Body of pancreas (tissue), 4 donors: ENCODE results near the gene DRGX. TPM values are rescaled to one million over a fixed set of nuclear protein-coding genes. Genes with fewer than 3 reads are reported as not detected.

ENCODE experiments used
- ATAC-seq: fragments of 150-250 bp; one replicate; pipeline ENCODE4 v1.9.1; 2016
- DNase-seq, 4 donors: peaks; one replicate each; pipeline ENCODE4 v3.0.0-alpha.2; 2019
- H3K27ac ChIP-seq, 4 donors: fragments of 200-600 bp; sonication (generic); 1 replicate in 3 of 4; 2 replicates in 1 of 4; pipeline versions ENCODE4 v1.5.1 to v1.6.1; 2016 to 2019; ENCODE audit warnings: mild to moderate bottlenecking in 1 of 4, mixed read lengths in 1 of 4, moderate library complexity in 1 of 4
- H3K27me3 ChIP-seq, 2 donors: fragments of 200-600 bp; sonication (generic); one replicate each; pipeline ENCODE4 v1.6.0; 2016; ENCODE audit warnings: mild to moderate bottlenecking in 1 of 2
- H3K36me3 ChIP-seq, 2 donors: fragments of 200-600 bp; sonication (generic); replicated peaks in 1 of 2; 2 replicates each; pipeline ENCODE4 v1.5.1; 2016; ENCODE audit warnings: low read depth in 2 of 2; ENCODE audit not compliant: insufficient read depth in 1 of 2
- H3K4me1 ChIP-seq: fragments of 200-600 bp; sonication (generic); one replicate; pipeline ENCODE4 v1.6.0; 2016
- H3K4me3 ChIP-seq, 2 donors: fragments of 200-600 bp; sonication (generic); 1 replicate in 1 of 2; 2 replicates in 1 of 2; pipeline ENCODE4 v1.5.1; 2016 to 2019
- H3K9me3 ChIP-seq, 3 donors: fragments of 200-600 bp; sonication (generic); 1 replicate in 2 of 3; 2 replicates in 1 of 3; pipeline ENCODE4 v1.5.1; 2016
- CTCF ChIP-seq, 7 experiments: fragments of 450-650 bp in 4 of 7; fragments of 200-600 bp in 3 of 7; sonication (generic) in 3 of 7; IDR thresholded peaks; one replicate each; pipeline ENCODE4 v1.5.1; 2016 to 2019; ENCODE audit warnings: antibody characterized with exemption in 7 of 7
- POLR2A ChIP-seq, 3 donors: fragments of 450-650 bp; IDR thresholded peaks; one replicate each; pipeline ENCODE4 v1.6.1; 2016; ENCODE audit warnings: antibody characterized with exemption in 3 of 3, mild to moderate bottlenecking in 2 of 3
- WGBS, 2 donors: methylation state at CpG; one replicate each; pipeline ENCODE4 v1.1.5; 2017; 5-methylcytosine and 5-hydroxymethylcytosine counted together
- intact Hi-C: fragments of 100-400 bp; cut with DNase I; formaldehyde crosslinking; loops from one replicate; pipeline ENCODE4 v1.15.1; 2023
- total RNA-seq, 2 donors: library from RNA; depleted of rRNA; stranded (reverse); fragments of >200 nt; gene quantifications; one replicate each; pipeline ENCODE4 v1.1.0, GENCODE V29; 2016

The DRGX gene
- total RNA-seq, 2 donors from 2014 or later: not detected

GRCh38 chr10:49314806-49315205, 81.1 kb downstream of the DRGX start:
- no peaks in the 10 kb centered on the region for H3K4me1 ChIP-seq
- TF ChIP-seq CTCF (IDR thresholded peaks at IDR 0.05): no peak
- TF ChIP-seq POLR2A (IDR thresholded peaks at IDR 0.05): no peak
- no peaks in the 10 kb centered on the region for H3K9me3 ChIP-seq
- H3K27ac ChIP-seq: no peak overlapping the region
- WGBS, 2 donors: 89 to 91% methylated on average over 5 of the region's 5 CpGs
- ATAC-seq: no peak
- no peak overlapping the region for H3K4me3 ChIP-seq
- DNase-seq: no peak
- H3K27me3 ChIP-seq: no peaks in the 10 kb centered on the region
- intact Hi-C loops: no loop called here
- H3K36me3 ChIP-seq: no peaks in the 10 kb centered on the region

Other genes with a start within 250 kb of the DRGX start
- 1 to 10 TPM; 4.3 to 9.3 TPM for gene TMEM273, start 207.7 kb downstream of the DRGX start, total RNA-seq
- gene C10orf71, start 96.9 kb downstream of the DRGX start, total RNA-seq: under 1 TPM; 0.26 to 0.99 TPM
- 10 to 100 TPM; 15.6 to 16.8 TPM for gene ERCC6, start 143.0 kb upstream of the DRGX start, total RNA-seq
- gene SLC18A3, start 214.2 kb upstream of the DRGX start, total RNA-seq: not detected
- gene CHAT, start 217.9 kb upstream of the DRGX start, total RNA-seq: under 1 TPM in 1 of 2 donors, not detected in 1; 0.26 TPM